Fibroblast of lung (primary cell): ENCODE data around the gene RCL1.

Experiments used
- EZH2 ChIP-seq: IDR thresholded peaks from 2 replicates; pipeline ENCODE4 v1.5.1; 2012; ENCODE audit warnings: low read length, control low read depth, mild to moderate bottlenecking; ENCODE audit errors: missing control alignments
- TF ChIP-seq, protein P1 (sequence below), 2 donors: IDR thresholded peaks in 1 of 2; conservative IDR thresholded peaks in 1 of 2; 1 replicate in 1 of 2; 2 replicates in 1 of 2; pipeline ENCODE4 v1.5.1; 2011 to 2012; ENCODE audit warnings: low read length in 2 of 2, control low read depth in 1 of 2, inconsistent platforms in 1 of 2, low read depth in 1 of 2, mild to moderate bottlenecking in 1 of 2

DNA sequence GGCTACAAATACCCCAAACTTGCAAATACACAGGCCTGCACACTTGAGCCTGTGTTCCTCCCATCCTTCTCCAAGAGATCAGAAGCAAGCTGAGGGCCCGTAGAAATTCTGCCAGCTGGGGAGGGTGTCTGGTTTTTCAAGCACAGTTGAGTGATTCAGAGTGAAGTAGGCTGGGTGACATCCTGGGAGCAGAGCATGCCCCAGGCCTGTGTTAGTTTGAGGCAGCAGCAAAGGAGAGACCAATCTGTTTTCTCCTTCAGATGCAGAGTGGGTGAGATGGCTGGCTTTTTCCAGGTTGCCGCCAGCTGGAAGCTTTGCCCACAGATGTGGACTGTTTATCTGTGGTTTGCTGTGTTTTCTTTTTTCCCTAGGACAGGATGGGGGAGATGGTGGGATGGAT lies 63.1 kb downstream of the RCL1 start:
- no peak for TF ChIP-seq EZH2
- TF ChIP-seq, protein P1, sequence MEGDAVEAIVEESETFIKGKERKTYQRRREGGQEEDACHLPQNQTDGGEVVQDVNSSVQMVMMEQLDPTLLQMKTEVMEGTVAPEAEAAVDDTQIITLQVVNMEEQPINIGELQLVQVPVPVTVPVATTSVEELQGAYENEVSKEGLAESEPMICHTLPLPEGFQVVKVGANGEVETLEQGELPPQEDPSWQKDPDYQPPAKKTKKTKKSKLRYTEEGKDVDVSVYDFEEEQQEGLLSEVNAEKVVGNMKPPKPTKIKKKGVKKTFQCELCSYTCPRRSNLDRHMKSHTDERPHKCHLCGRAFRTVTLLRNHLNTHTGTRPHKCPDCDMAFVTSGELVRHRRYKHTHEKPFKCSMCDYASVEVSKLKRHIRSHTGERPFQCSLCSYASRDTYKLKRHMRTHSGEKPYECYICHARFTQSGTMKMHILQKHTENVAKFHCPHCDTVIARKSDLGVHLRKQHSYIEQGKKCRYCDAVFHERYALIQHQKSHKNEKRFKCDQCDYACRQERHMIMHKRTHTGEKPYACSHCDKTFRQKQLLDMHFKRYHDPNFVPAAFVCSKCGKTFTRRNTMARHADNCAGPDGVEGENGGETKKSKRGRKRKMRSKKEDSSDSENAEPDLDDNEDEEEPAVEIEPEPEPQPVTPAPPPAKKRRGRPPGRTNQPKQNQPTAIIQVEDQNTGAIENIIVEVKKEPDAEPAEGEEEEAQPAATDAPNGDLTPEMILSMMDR (conservative IDR thresholded peaks at IDR 0.05 in 1 of 2, IDR thresholded peaks at IDR 0.05 in 1 of 2; ENCODE audit: low read depth in 1 of 2, low read length in 2 of 2): no peak
